SK-N-SH (cell line): ENCODE data around the gene PON3.

Experiments
- ELF1 ChIP-seq: IDR thresholded peaks from 2 replicates; pipeline ENCODE4 v1.4.0; 2012
- EZH2phosphoT487 ChIP-seq: fragments of 200-600 bp; sonication (generic); IDR thresholded peaks from 2 replicates; pipeline ENCODE4 v1.6.1; 2017; ENCODE audit warnings: low read depth, mixed run types, mild to moderate bottlenecking, antibody characterized with exemption, moderate library complexity, borderline replicate concordance
- GABPA ChIP-seq: IDR thresholded peaks from 2 replicates; pipeline ENCODE4 v1.4.0; 2012; ENCODE audit warnings: low read depth, mild to moderate bottlenecking
- POLR2AphosphoS5 ChIP-seq: IDR thresholded peaks from 2 replicates; pipeline ENCODE4 v1.6.1; 2012; ENCODE audit warnings: low read depth, low read length
- RAD21 ChIP-seq: IDR thresholded peaks from 2 replicates; pipeline ENCODE4 v1.6.1; 2012; ENCODE audit warnings: mild to moderate bottlenecking, low read length
- RFX5 ChIP-seq: IDR thresholded peaks from 2 replicates; pipeline ENCODE4 v1.6.1; 2012; ENCODE audit warnings: mild to moderate bottlenecking, improper control_type of control experiment, low read length
- TF ChIP-seq, protein P1 (sequence below): fragments of 200-600 bp; sonication (generic); IDR thresholded peaks from 2 replicates; pipeline ENCODE4 v1.6.1; 2017; ENCODE audit warnings: antibody characterized with exemption, mild to moderate bottlenecking, moderate library complexity
- TF ChIP-seq, protein P2 (sequence below): IDR thresholded peaks from 2 replicates; pipeline ENCODE4 v1.4.0; 2012; ENCODE audit warnings: low read depth, borderline replicate concordance

DNA sequence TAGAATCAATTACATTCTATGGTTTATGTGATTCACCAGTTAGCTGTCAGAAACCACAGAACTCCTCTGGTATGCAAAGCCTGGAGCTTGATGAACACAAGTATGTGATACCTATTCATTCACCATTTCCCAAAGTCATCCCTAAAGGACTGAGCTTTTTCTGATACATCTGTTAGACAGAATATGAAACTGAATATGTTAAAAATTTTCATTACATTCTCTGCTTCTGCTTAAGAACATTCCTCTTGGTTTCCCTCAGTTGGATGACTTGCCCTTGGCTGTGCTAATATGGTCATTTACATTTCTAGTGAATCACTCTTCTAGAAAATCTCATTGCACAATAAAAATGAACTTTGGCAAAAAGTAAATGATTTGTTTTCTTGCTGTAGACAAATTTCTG is 61.1 kb downstream of the PON3 start:
- TF ChIP-seq, protein P1, sequence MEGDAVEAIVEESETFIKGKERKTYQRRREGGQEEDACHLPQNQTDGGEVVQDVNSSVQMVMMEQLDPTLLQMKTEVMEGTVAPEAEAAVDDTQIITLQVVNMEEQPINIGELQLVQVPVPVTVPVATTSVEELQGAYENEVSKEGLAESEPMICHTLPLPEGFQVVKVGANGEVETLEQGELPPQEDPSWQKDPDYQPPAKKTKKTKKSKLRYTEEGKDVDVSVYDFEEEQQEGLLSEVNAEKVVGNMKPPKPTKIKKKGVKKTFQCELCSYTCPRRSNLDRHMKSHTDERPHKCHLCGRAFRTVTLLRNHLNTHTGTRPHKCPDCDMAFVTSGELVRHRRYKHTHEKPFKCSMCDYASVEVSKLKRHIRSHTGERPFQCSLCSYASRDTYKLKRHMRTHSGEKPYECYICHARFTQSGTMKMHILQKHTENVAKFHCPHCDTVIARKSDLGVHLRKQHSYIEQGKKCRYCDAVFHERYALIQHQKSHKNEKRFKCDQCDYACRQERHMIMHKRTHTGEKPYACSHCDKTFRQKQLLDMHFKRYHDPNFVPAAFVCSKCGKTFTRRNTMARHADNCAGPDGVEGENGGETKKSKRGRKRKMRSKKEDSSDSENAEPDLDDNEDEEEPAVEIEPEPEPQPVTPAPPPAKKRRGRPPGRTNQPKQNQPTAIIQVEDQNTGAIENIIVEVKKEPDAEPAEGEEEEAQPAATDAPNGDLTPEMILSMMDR: no peak
- TF ChIP-seq EZH2phosphoT487: no peak
- no peak for TF ChIP-seq RFX5
- TF ChIP-seq GABPA: no peak
- TF ChIP-seq, protein P2, sequence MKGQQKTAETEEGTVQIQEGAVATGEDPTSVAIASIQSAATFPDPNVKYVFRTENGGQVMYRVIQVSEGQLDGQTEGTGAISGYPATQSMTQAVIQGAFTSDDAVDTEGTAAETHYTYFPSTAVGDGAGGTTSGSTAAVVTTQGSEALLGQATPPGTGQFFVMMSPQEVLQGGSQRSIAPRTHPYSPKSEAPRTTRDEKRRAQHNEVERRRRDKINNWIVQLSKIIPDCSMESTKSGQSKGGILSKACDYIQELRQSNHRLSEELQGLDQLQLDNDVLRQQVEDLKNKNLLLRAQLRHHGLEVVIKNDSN: no peak
- TF ChIP-seq POLR2AphosphoS5: no peak
- TF ChIP-seq RAD21: no peak
- TF ChIP-seq ELF1: no peak
